Panc1 (cell line): ENCODE measurements around the gene HSD17B1.

Experiments
- POLR2AphosphoS5 ChIP-seq: IDR thresholded peaks from 2 replicates; pipeline ENCODE4 v1.6.1; 2012; ENCODE audit warnings: mild to moderate bottlenecking, low read depth, low read length, moderate library complexity
- SIN3A ChIP-seq: IDR thresholded peaks from 2 replicates; pipeline ENCODE4 v1.6.1; 2012; ENCODE audit warnings: low read depth, mild to moderate bottlenecking, low read length, moderate library complexity, borderline replicate concordance; ENCODE audit not compliant: insufficient read depth
- TF ChIP-seq, protein P1 (sequence below): fragments of 450-650 bp; IDR thresholded peaks from 2 replicates; pipeline ENCODE4 v1.5.1; 2017; ENCODE audit warnings: mild to moderate bottlenecking

DNA sequence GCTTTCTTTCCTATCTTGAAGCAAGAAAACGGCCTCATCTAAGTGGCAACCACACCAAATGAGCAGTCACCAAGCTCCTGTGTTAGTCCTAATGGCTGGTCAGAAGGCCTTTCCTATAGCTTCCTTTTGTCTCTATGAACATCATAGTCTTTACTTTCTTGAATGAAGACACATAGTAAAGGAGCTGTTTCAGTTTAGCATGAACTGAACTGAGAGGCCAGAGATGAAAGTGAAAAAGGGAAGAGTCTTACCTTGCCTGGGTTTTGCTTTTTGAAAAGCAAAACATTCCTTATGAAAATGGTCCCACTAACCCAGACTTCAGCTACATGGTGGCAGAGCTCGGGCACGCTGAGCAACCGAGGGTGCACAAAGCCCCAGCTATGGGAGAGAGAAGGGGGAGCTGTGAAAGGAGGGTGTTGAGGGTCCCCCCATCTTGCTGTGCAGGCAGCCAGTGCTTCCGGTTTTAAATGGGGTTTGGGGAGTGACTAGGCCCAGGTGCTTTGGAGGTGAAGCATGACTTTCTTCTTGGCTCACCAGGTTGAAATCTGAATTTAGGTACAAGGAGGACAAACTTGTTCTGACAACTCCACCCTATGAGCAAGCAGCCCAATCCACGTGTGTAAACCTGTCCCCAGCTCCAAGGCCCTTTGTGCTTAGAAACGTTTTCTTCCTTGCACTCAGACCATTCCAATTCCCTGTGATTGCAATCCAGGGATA is 33.9 kb downstream of the HSD17B1 start:
- TF ChIP-seq, protein P1, sequence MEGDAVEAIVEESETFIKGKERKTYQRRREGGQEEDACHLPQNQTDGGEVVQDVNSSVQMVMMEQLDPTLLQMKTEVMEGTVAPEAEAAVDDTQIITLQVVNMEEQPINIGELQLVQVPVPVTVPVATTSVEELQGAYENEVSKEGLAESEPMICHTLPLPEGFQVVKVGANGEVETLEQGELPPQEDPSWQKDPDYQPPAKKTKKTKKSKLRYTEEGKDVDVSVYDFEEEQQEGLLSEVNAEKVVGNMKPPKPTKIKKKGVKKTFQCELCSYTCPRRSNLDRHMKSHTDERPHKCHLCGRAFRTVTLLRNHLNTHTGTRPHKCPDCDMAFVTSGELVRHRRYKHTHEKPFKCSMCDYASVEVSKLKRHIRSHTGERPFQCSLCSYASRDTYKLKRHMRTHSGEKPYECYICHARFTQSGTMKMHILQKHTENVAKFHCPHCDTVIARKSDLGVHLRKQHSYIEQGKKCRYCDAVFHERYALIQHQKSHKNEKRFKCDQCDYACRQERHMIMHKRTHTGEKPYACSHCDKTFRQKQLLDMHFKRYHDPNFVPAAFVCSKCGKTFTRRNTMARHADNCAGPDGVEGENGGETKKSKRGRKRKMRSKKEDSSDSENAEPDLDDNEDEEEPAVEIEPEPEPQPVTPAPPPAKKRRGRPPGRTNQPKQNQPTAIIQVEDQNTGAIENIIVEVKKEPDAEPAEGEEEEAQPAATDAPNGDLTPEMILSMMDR: no peak
- TF ChIP-seq POLR2AphosphoS5 (no peak), SIN3A (no peak)
